Measurements from ENCODE around the gene HNRNPUL1.
A peak's percentile ranks its signal among the peaks of the same experiment; 100 is the strongest.

The HNRNPUL1 gene

DNA sequence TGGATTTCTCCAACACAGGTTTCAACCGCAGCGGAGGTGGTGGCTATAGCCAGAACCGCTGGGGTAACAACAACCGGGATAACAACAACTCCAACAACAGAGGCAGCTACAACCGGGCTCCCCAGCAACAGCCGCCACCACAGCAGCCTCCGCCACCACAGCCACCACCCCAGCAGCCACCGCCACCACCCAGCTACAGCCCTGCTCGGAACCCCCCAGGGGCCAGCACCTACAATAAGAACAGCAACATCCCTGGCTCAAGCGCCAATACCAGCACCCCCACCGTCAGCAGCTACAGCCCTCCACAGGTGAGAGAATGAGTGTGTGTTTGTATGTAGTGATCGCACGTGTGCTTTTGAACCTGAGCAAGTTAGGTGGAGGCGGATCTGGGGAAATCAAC is 39.8 kb downstream of the HNRNPUL1 start:
- TF ChIP-seq SIN3A (IDR thresholded peaks at IDR 0.05; ENCODE audit: borderline replicate concordance, insufficient read depth, low read length): no peak
- TF ChIP-seq TAF1 (IDR thresholded peaks at IDR 0.05; ENCODE audit: borderline replicate concordance, insufficient read depth, low read length): no peak
- TF ChIP-seq FOXP2 (optimal IDR thresholded peaks at IDR 0.05; ENCODE audit: borderline replicate concordance, extremely low read depth, extremely low read length, insufficient read depth): no peak
- TF ChIP-seq POLR2AphosphoS5 (IDR thresholded peaks at IDR 0.05; ENCODE audit: low read depth, low read length): no peak
- TF ChIP-seq, protein P1, sequence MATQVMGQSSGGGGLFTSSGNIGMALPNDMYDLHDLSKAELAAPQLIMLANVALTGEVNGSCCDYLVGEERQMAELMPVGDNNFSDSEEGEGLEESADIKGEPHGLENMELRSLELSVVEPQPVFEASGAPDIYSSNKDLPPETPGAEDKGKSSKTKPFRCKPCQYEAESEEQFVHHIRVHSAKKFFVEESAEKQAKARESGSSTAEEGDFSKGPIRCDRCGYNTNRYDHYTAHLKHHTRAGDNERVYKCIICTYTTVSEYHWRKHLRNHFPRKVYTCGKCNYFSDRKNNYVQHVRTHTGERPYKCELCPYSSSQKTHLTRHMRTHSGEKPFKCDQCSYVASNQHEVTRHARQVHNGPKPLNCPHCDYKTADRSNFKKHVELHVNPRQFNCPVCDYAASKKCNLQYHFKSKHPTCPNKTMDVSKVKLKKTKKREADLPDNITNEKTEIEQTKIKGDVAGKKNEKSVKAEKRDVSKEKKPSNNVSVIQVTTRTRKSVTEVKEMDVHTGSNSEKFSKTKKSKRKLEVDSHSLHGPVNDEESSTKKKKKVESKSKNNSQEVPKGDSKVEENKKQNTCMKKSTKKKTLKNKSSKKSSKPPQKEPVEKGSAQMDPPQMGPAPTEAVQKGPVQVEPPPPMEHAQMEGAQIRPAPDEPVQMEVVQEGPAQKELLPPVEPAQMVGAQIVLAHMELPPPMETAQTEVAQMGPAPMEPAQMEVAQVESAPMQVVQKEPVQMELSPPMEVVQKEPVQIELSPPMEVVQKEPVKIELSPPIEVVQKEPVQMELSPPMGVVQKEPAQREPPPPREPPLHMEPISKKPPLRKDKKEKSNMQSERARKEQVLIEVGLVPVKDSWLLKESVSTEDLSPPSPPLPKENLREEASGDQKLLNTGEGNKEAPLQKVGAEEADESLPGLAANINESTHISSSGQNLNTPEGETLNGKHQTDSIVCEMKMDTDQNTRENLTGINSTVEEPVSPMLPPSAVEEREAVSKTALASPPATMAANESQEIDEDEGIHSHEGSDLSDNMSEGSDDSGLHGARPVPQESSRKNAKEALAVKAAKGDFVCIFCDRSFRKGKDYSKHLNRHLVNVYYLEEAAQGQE (IDR thresholded peaks at IDR 0.05; ENCODE audit: insufficient read depth in 1 of 2, low read depth in 2 of 2, low read length in 2 of 2): no peak

DNA sequence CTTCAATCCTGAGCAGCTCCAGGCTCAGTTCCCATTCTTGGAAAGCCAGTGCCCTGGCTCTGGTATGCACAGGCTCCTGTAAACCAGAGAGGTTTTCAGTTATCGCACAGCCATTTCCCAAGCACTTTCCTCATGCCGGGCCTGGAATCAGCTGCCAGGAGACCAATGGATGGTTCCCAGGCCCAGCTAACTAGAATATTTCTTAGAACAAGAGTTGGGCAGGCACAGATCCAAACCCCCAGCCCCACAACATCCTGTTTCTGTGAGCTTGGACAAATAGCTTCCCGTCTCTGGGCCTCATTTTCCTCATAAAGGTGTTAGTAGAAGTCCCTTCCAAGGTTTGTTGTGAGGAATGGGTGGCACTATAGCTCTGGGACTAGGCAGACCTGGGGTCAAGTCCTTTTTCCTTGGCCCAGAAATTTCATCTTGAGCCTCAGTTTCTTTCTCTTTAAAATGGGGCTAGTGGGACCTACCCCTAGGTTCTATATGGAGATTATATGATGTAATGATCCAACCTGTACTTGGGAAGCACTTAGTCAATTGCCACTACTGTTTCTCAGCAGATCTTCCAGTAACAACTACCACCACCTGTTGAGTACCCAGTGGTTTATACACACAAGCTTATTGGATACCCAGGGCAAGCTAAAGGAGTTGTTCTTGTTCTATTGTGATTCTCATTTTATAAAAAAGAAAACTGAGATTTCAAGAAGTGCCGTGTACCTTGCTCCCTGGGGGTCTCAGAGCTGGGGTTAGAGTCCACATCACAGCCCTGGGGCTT is 40.7 kb downstream of the HNRNPUL1 start:
- TF ChIP-seq POLR2AphosphoS5 (IDR thresholded peaks at IDR 0.05; ENCODE audit: low read depth, low read length): no peak
- no peak for TF ChIP-seq SIN3A (IDR thresholded peaks at IDR 0.05; ENCODE audit: borderline replicate concordance, insufficient read depth, low read length)
- TF ChIP-seq, protein P1 (IDR thresholded peaks at IDR 0.05; ENCODE audit: insufficient read depth in 1 of 2, low read depth in 2 of 2, low read length in 2 of 2): no peak
- no peak for TF ChIP-seq TAF1 (IDR thresholded peaks at IDR 0.05; ENCODE audit: borderline replicate concordance, insufficient read depth, low read length)
- no peak for TF ChIP-seq FOXP2 (optimal IDR thresholded peaks at IDR 0.05; ENCODE audit: borderline replicate concordance, extremely low read depth, extremely low read length, insufficient read depth)

DNA sequence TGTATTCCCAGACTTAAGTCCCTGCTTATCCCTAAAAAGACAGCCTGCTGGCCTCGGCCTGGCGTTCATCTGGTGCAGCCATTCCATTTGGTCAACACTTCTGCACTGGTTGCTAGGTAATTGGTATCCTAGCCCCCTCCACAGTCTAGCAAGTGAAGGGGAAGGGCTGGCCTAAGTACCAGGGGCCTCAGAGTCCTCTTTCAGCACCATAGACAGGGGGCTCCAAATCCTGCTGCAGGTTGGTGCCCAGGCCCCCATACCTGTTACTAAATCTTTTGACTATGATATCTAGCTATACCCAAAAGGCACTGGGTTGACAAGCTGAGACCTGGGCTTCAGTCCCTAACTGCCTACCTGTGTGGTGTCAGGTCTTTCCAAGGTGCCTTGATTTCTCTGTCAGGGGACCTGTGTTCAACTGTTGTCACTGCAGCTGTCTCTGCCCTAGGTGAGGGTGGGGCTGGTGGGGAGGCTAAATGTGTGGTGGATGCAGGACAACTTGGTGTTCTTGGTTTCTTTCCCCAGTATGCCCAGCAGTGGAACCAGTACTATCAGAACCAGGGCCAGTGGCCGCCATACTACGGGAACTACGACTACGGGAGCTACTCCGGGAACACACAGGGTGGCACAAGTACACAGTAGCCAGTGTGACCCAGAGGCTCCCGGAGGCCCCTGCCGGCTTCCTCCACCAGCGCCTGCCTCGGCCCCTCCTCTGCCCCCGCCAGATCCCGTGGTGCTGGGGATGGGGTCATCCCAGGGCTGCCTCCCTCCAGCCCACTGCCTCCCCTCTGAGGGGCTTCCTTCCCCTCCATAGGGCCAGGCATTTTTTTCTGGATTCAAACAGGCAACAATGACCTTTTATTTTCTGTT is 42.0 kb downstream of the HNRNPUL1 start:
- TF ChIP-seq POLR2AphosphoS5 (IDR thresholded peaks at IDR 0.05; ENCODE audit: low read depth, low read length) (0 out of 2 replicates have a peak, but pooled peaks have one; percentile 25), TAF1 (IDR thresholded peaks at IDR 0.05; ENCODE audit: borderline replicate concordance, insufficient read depth, low read length) (no peak), FOXP2 (optimal IDR thresholded peaks at IDR 0.05; ENCODE audit: borderline replicate concordance, extremely low read depth, extremely low read length, insufficient read depth) (no peak), SIN3A (IDR thresholded peaks at IDR 0.05; ENCODE audit: borderline replicate concordance, insufficient read depth, low read length) (no peak)
- TF ChIP-seq, protein P1 (IDR thresholded peaks at IDR 0.05; ENCODE audit: insufficient read depth in 1 of 2, low read depth in 2 of 2, low read length in 2 of 2): peak; percentile 48 to 79; a peak in 2 of 4 replicates

DNA sequence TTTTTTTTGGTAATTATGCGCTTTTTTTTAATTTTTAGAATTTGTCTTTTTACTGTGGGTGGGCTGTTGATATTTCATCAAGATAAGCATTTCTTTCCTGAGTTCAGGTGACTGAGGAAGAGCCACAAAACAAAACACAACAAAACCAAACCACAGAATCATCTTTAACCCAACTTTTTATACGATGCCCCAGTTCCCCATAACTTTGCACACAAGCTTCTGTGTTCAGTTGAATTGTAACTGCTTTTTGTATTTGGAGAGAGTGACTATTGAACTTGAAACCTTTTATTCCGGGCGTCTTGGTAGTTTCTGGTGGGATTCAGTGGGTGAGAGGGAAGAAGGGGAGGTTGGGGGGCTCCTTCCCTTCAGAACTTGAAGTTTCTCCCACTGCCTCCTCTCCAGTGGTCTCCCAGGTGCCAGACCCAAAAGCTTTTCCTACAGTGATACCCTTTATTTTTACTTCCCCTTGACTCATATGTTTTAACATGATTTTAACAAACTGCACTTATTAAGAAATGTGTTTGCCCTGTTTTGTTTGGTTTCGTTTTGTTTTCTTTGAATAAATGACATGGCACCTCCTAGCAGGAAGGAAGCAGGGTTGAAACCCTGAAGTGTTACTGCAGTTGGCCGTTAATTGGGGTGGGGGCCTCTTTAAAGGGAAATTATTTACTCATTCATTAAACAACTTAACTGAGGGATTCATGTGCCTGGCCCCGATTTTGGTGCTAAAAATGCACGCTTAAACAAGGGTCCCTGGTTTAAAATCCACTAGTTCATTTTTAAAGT is 43.1 kb downstream of the HNRNPUL1 start:
- no peak for TF ChIP-seq POLR2AphosphoS5 (IDR thresholded peaks at IDR 0.05; ENCODE audit: low read depth, low read length)
- TF ChIP-seq, protein P1 (IDR thresholded peaks at IDR 0.05; ENCODE audit: insufficient read depth in 1 of 2, low read depth in 2 of 2, low read length in 2 of 2): no peak
- no peak for TF ChIP-seq TAF1 (IDR thresholded peaks at IDR 0.05; ENCODE audit: borderline replicate concordance, insufficient read depth, low read length)
- no peak for TF ChIP-seq FOXP2 (optimal IDR thresholded peaks at IDR 0.05; ENCODE audit: borderline replicate concordance, extremely low read depth, extremely low read length, insufficient read depth)
- no peak for TF ChIP-seq SIN3A (IDR thresholded peaks at IDR 0.05; ENCODE audit: borderline replicate concordance, insufficient read depth, low read length)
